Hippocampal formation (tissue), 2 donors: Measurements from ENCODE around the gene SAMD14.

ENCODE experiments used
- DNase-seq, 2 donors: peaks; one replicate each; lab custom pipeline; 2025; lab: John Stamatoyannopoulos, UW

SAMD14 gene

GRCh38 chr17:50148226-50149090 lies 18.5 kb upstream of the SAMD14 start:
- peak in 1 of 2 donors; percentile 50 for DNase-seq

GRCh38 chr17:50147841-50148225 lies 17.9 kb upstream of the SAMD14 start:
- DNase-seq: no peak

GRCh38 chr17:50146927-50147665 lies 17.1 kb upstream of the SAMD14 start:
- no peak for DNase-seq

GRCh38 chr17:50146230-50146926 lies 16.4 kb upstream of the SAMD14 start:
- no peak for DNase-seq

- no peak for DNase-seq
Observed at GRCh38 chr17:50145532-50146229, 15.7 kb upstream of the SAMD14 start.

- no peak for DNase-seq
Observed at GRCh38 chr17:50144845-50145531, 15.0 kb upstream of the SAMD14 start.

- DNase-seq: no peak
Observed at GRCh38 chr17:50144355-50144754, 14.4 kb upstream of the SAMD14 start.

- DNase-seq: no peak
Observed at GRCh38 chr17:50143461-50144176, 13.7 kb upstream of the SAMD14 start.

- DNase-seq: no peak
Observed at GRCh38 chr17:50141745-50142110, 11.8 kb upstream of the SAMD14 start.

GRCh38 chr17:50141026-50141744 lies 11.2 kb upstream of the SAMD14 start:
- DNase-seq: no peak

- peak; percentile 42 to 64 for DNase-seq
Observed at GRCh38 chr17:50139950-50140885, 10.3 kb upstream of the SAMD14 start.

- no peak for DNase-seq
Observed at GRCh38 chr17:50139185-50139783, 9.3 kb upstream of the SAMD14 start.

- DNase-seq: no peak
Observed at GRCh38 chr17:50137042-50137441, 7.1 kb upstream of the SAMD14 start.

GRCh38 chr17:50136096-50136687 lies 6.2 kb upstream of the SAMD14 start:
- no peak for DNase-seq

- no peak for DNase-seq
Observed at GRCh38 chr17:50135316-50136095, 5.5 kb upstream of the SAMD14 start.

GRCh38 chr17:50134206-50135110 lies 4.5 kb upstream of the SAMD14 start:
- no peak for DNase-seq
